Mammary epithelial cell (primary cell): ENCODE results near the gene C1orf174.

Source experiments
- CTCF ChIP-seq, 2 donors: IDR thresholded peaks in 1 of 2; conservative IDR thresholded peaks in 1 of 2; 2 replicates each; pipeline ENCODE4 v1.5.1; 2011 to 2012; ENCODE audit warnings: inconsistent platforms in 2 of 2, low read length in 2 of 2, mild to moderate bottlenecking in 2 of 2, control low read depth in 1 of 2, low read depth in 1 of 2; ENCODE audit not compliant: insufficient read depth in 1 of 2; ENCODE audit errors: extremely low read depth in 1 of 2
- EZH2 ChIP-seq: IDR thresholded peaks from 2 replicates; pipeline ENCODE4 v1.6.1; 2012; ENCODE audit warnings: low read length, inconsistent platforms, borderline replicate concordance

GRCh38 chr1:3850857-3851256 lies 49.2 kb downstream of the C1orf174 start:
- no peak for TF ChIP-seq CTCF (conservative IDR thresholded peaks at IDR 0.05 in 1 of 2, IDR thresholded peaks at IDR 0.05 in 1 of 2; ENCODE audit: extremely low read depth in 1 of 2, insufficient read depth in 1 of 2, low read depth in 1 of 2, low read length in 2 of 2)
- TF ChIP-seq EZH2 = no peak
